GM12892 (cell line): Measurements from ENCODE around the gene FRMD4B.

Experiments used
- POLR2A ChIP-seq: IDR thresholded peaks from 2 replicates; pipeline ENCODE4 v1.6.1; 2011; ENCODE audit warnings: low read depth, low read length, control low read depth
- POLR2AphosphoS5 ChIP-seq: IDR thresholded peaks from 2 replicates; pipeline ENCODE4 v1.6.1; 2011; ENCODE audit warnings: low read depth, low read length, control low read depth
- TAF1 ChIP-seq: IDR thresholded peaks from 2 replicates; pipeline ENCODE4 v1.6.1; 2011; ENCODE audit warnings: low read depth, mild to moderate bottlenecking, control low read depth, low read length, borderline replicate concordance

GRCh38 chr3:69142090-69142489, 243.8 kb downstream of the FRMD4B start:
- TF ChIP-seq POLR2A (no peak), POLR2AphosphoS5 (no peak), TAF1 (no peak)
